Mesenchymal stem cell (in vitro differentiated cells and primary cell): ENCODE data around the gene UBE2E2.

Experiments used
- DNase-seq: peaks from one replicate; pipeline ENCODE4 v3.0.0-alpha.2; 2013
- H2AFZ ChIP-seq: one replicate; pipeline ENCODE4 v1.6.1; 2013; ENCODE audit warnings: low read depth, mild to moderate bottlenecking, control low read depth, inconsistent platforms, low read length, moderate library complexity
- H2AK5ac ChIP-seq: 2 replicates; pipeline ENCODE4 v1.6.1; 2013; ENCODE audit warnings: low read length, moderate library complexity, mild to moderate bottlenecking, inconsistent platforms; ENCODE audit not compliant: severe bottlenecking
- H2BK120ac ChIP-seq: one replicate; pipeline ENCODE4 v1.6.1; 2013; ENCODE audit warnings: low read depth, mild to moderate bottlenecking, inconsistent platforms, low read length, moderate library complexity
- H2BK12ac ChIP-seq, 2 experiments: one replicate each; pipeline ENCODE4 v1.6.1; 2013; ENCODE audit warnings: inconsistent platforms in 2 of 2, low read length in 2 of 2, mild to moderate bottlenecking in 2 of 2, moderate library complexity in 2 of 2, control low read depth in 1 of 2
- H2BK15ac ChIP-seq: one replicate; pipeline ENCODE4 v1.6.1; 2013; ENCODE audit warnings: mild to moderate bottlenecking, low read depth, inconsistent platforms; ENCODE audit not compliant: poor library complexity, severe bottlenecking
- H2BK5ac ChIP-seq: 2 replicates; pipeline ENCODE4 v1.6.1; 2013; ENCODE audit warnings: low read depth, mild to moderate bottlenecking, low read length, control low read depth, inconsistent platforms; ENCODE audit not compliant: poor library complexity, severe bottlenecking
- H3K14ac ChIP-seq, 2 experiments: one replicate each; pipeline ENCODE4 v1.6.1; 2013; ENCODE audit warnings: inconsistent platforms in 2 of 2, low read length in 2 of 2, control low read depth in 1 of 2, mild to moderate bottlenecking in 1 of 2, moderate library complexity in 1 of 2
- H3K18ac ChIP-seq, 2 experiments: one replicate each; pipeline ENCODE4 v1.6.1; 2013; ENCODE audit warnings: inconsistent platforms in 2 of 2, low read length in 2 of 2, control low read depth in 1 of 2, low read depth in 1 of 2, mild to moderate bottlenecking in 1 of 2
- H3K23ac ChIP-seq, 2 experiments: one replicate each; pipeline ENCODE4 v1.6.1; 2013; ENCODE audit warnings: inconsistent platforms in 2 of 2, low read length in 2 of 2, mild to moderate bottlenecking in 2 of 2, moderate library complexity in 2 of 2, control low read depth in 1 of 2
- H3K27ac ChIP-seq: 2 replicates; pipeline ENCODE4 v1.5.1; 2013; ENCODE audit warnings: mild to moderate bottlenecking, moderate library complexity, low read length, control low read depth, inconsistent platforms; ENCODE audit not compliant: poor library complexity, severe bottlenecking
- H3K27me3 ChIP-seq, 2 experiments: 2 replicates each; pipeline versions ENCODE4 v1.6.1 to v1.7.0; 2013; ENCODE audit warnings: low read length in 2 of 2, mild to moderate bottlenecking in 2 of 2, moderate library complexity in 2 of 2, control low read depth in 1 of 2, inconsistent platforms in 1 of 2; ENCODE audit not compliant: control insufficient read depth in 1 of 2, insufficient read depth in 1 of 2
- H3K36me3 ChIP-seq, 2 experiments: 2 replicates each; pipeline versions ENCODE4 v1.6.1 to v1.7.0; 2013; ENCODE audit warnings: low read length in 2 of 2, control low read depth in 1 of 2, inconsistent platforms in 1 of 2, low read depth in 1 of 2, mild to moderate bottlenecking in 1 of 2; ENCODE audit not compliant: insufficient read depth in 2 of 2, control insufficient read depth in 1 of 2
- H3K4ac ChIP-seq, 2 experiments: one replicate each; pipeline ENCODE4 v1.6.1; 2013; ENCODE audit warnings: inconsistent platforms in 2 of 2, low read length in 2 of 2, mild to moderate bottlenecking in 2 of 2, moderate library complexity in 2 of 2, control low read depth in 1 of 2, low read depth in 1 of 2
- H3K4me1 ChIP-seq: 2 replicates; pipeline ENCODE4 v1.6.1; 2013; ENCODE audit warnings: low read depth, low read length, control low read depth; ENCODE audit not compliant: control insufficient read depth, insufficient read depth
- H3K4me2 ChIP-seq: 2 replicates; pipeline ENCODE4 v1.6.1; 2013; ENCODE audit warnings: low read length, mild to moderate bottlenecking, inconsistent platforms; ENCODE audit not compliant: poor library complexity, severe bottlenecking
- H3K4me3 ChIP-seq, 2 experiments: 2 replicates each; pipeline versions ENCODE4 v1.5.1 to v1.7.0; 2013; ENCODE audit warnings: low read length in 2 of 2, mild to moderate bottlenecking in 2 of 2, control low read depth in 1 of 2, low read depth in 1 of 2; ENCODE audit not compliant: insufficient read depth in 1 of 2
- H3K79me1 ChIP-seq: replicated peaks from 2 replicates; pipeline ENCODE4 v1.6.1; 2013; ENCODE audit warnings: mild to moderate bottlenecking, control low read depth, low read length, inconsistent platforms; ENCODE audit not compliant: poor library complexity, severe bottlenecking
- H3K9ac ChIP-seq: 2 replicates; pipeline ENCODE4 v1.7.0; 2013; ENCODE audit warnings: mild to moderate bottlenecking, low read length, moderate library complexity
- H3K9me3 ChIP-seq: 2 replicates; pipeline ENCODE4 v1.7.0; 2013; ENCODE audit warnings: mild to moderate bottlenecking, low read length; ENCODE audit not compliant: control insufficient read depth
- H4K8ac ChIP-seq: one replicate; pipeline ENCODE4 v1.6.1; 2013; ENCODE audit warnings: inconsistent platforms, mild to moderate bottlenecking, low read length, moderate library complexity
- H4K91ac ChIP-seq: one replicate; pipeline ENCODE4 v1.6.1; 2013; ENCODE audit warnings: mild to moderate bottlenecking, low read length, inconsistent platforms
- WGBS: methylation state at CpG from one replicate; pipeline ENCODE4 v1.1.7; 2013; ENCODE audit warnings: mixed read lengths; 5-methylcytosine and 5-hydroxymethylcytosine counted together

UBE2E2 gene

DNA sequence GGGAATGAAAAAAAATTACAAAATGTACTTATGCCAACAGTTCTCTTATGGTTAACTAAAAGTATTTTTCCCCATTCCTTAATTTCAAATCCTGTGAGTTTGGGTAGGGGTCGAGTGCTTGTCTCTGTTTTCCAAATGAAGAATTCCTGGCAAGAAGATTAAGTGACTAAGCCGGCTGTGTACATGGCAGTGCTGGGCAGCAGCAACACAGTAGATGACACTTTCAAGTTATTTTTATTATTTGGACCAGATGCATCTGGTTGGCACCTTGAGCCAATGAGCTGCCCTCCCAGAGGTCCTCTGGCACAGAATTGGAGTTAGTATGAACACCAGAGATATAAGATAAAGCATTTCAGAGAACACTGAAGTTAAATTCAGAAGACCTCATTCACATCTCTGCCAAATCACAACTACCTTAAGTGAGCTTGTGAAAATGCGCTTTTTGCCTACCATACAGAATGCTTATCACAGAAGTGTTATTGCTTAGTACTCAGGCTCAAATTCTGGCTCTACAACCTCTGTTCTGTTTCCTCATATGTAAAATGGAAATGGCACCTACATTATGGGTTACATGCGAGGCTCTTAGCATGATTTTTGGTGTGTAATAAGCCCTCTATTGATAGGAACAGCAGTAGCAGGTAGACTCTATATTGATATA, 256.9 kb downstream of the UBE2E2 start:
- no peaks in the 10 kb centered on the region for H3K9me3 ChIP-seq
- H3K4me1 ChIP-seq = no peaks in the 10 kb centered on the region
- no peak overlapping the region for H2BK15ac ChIP-seq
- no peak overlapping the region for H2AK5ac ChIP-seq
- H3K9ac ChIP-seq = no peak overlapping the region
- no peak overlapping the region for H3K4ac ChIP-seq
- no peak overlapping the region for H3K27ac ChIP-seq
- H2AFZ ChIP-seq = no peak overlapping the region
- H4K8ac ChIP-seq = no peak overlapping the region
- 84% methylated on average over 4 of the region's 4 CpGs for WGBS
- H3K18ac ChIP-seq = no peak overlapping the region
- no peak overlapping the region for H2BK12ac ChIP-seq
- no peak overlapping the region for H2BK5ac ChIP-seq
- H3K36me3 ChIP-seq = no peaks in the 10 kb centered on the region
- no peaks in the 10 kb centered on the region for H3K27me3 ChIP-seq
- H3K79me1 ChIP-seq = peaks cover 20% of the 10 kb centered on the region
- H2BK120ac ChIP-seq = no peak overlapping the region
- DNase-seq = no peak
- no peak overlapping the region for H4K91ac ChIP-seq
- H3K4me2 ChIP-seq = no peak overlapping the region
- H3K23ac ChIP-seq = no peak overlapping the region
- H3K14ac ChIP-seq = no peak overlapping the region
- no peak overlapping the region for H3K4me3 ChIP-seq

DNA sequence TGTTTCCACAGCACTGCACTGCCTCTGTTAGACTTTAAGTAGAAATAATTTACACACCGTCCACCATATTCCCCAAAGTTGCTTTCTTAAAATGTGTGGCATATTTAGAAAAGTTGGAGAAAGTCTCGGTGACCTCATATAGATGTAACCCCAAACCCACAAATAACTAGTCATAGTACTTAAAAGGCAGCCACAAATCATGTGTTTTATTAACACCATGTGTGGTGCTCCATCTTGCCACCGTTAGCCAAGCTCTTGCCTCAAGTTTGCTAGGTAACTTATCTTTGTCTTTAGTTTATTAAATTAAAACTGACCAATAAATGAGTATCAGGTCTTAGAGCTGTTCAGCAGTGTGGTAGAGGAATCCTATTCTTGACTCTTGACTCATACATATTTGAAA, 257.9 kb downstream of the UBE2E2 start:
- 90% methylated on average over 2 of the region's 3 CpGs for WGBS

DNA sequence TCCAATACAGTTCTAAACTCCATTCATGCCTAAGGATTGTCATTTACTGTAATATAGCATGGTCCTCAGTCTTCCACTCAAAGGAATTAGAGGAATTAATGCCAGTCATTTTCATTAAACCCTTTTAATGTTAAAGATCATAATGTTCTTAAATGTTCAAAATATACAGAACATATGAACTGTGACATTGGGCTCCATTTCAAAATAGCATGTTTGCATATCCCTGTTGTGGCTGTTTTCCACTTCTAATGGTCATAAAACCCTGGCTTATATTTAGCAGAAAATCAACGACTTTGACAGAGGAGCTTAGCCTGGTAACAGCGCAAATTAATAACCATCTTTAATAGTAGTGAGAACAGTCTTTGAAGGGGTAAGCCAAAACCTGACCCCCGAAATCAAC, 260.7 kb downstream of the UBE2E2 start:
- H3K27ac ChIP-seq = no peak overlapping the region
- 90% methylated on average over 2 of the region's 3 CpGs for WGBS
- H2BK120ac ChIP-seq = no peak overlapping the region
- H3K79me1 ChIP-seq = peaks cover 18% of the 10 kb centered on the region
- H3K4me3 ChIP-seq = no peak overlapping the region
- H3K4ac ChIP-seq = no peak overlapping the region
- H3K27me3 ChIP-seq = no peaks in the 10 kb centered on the region
- H3K23ac ChIP-seq = no peak overlapping the region
- no peak overlapping the region for H4K8ac ChIP-seq
- no peaks in the 10 kb centered on the region for H3K4me1 ChIP-seq
- no peak overlapping the region for H3K9ac ChIP-seq
- no peak overlapping the region for H2BK12ac ChIP-seq
- no peak overlapping the region for H3K18ac ChIP-seq
- H3K9me3 ChIP-seq = no peaks in the 10 kb centered on the region
- no peaks in the 10 kb centered on the region for H3K36me3 ChIP-seq
- no peak overlapping the region for H3K4me2 ChIP-seq
- H3K14ac ChIP-seq = no peak overlapping the region
- no peak overlapping the region for H2AK5ac ChIP-seq
- no peak overlapping the region for H4K91ac ChIP-seq
- H2BK5ac ChIP-seq = no peak overlapping the region
- no peak overlapping the region for H2BK15ac ChIP-seq
- no peak overlapping the region for H2AFZ ChIP-seq
- DNase-seq = no peak

More for the DNA sequence above, 257.9 kb downstream of the UBE2E2 start:
- no peak overlapping the region for H3K4me3 ChIP-seq
- no peaks in the 10 kb centered on the region for H3K27me3 ChIP-seq
- H3K4ac ChIP-seq = no peak overlapping the region
- H3K27ac ChIP-seq = no peak overlapping the region
- peaks cover 20% of the 10 kb centered on the region for H3K79me1 ChIP-seq
- no peaks in the 10 kb centered on the region for H3K9me3 ChIP-seq
- H3K18ac ChIP-seq = no peak overlapping the region
- H2BK12ac ChIP-seq = no peak overlapping the region
- H2AFZ ChIP-seq = no peak overlapping the region
- H2BK5ac ChIP-seq = no peak overlapping the region
- H3K9ac ChIP-seq = no peak overlapping the region
- no peaks in the 10 kb centered on the region for H3K4me1 ChIP-seq
- H3K14ac ChIP-seq = no peak overlapping the region
- no peak overlapping the region for H2AK5ac ChIP-seq
- no peak overlapping the region for H4K91ac ChIP-seq
- no peak overlapping the region for H4K8ac ChIP-seq
- no peaks in the 10 kb centered on the region for H3K36me3 ChIP-seq
- no peak overlapping the region for H3K23ac ChIP-seq
- no peak overlapping the region for H3K4me2 ChIP-seq
- no peak overlapping the region for H2BK15ac ChIP-seq
- no peak for DNase-seq
- no peak overlapping the region for H2BK120ac ChIP-seq

DNA sequence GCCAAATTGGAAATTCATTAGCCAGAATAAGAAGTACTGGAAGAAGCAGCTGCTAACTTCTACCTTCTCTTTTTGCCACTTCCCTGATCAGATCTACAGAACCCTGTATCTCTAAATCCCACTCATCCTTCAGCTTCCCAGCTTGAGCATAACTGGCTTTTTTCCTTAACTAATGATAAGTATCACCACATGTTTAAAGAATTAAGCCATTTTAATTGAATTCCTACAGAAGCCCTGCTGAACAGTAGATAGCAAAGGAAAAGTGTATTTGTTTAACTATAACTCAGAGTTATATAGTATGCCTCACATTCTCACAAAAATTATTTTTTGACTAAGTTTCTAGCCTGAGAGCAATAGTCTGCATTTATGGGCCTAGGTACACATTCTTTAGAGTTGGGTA, 262.4 kb downstream of the UBE2E2 start:
- Histone ChIP-seq H3K4ac (no peak overlapping the region), H2AK5ac (no peak overlapping the region), H3K18ac (no peak overlapping the region), H4K8ac (no peak overlapping the region), H2BK120ac (no peak overlapping the region), H2AFZ (no peak overlapping the region), H3K9ac (no peak overlapping the region), H2BK12ac (no peak overlapping the region), H3K36me3 (no peaks in the 10 kb centered on the region), H3K14ac (no peak overlapping the region), H3K4me2 (no peak overlapping the region), H2BK15ac (no peak overlapping the region), H3K27me3 (no peaks in the 10 kb centered on the region), H2BK5ac (no peak overlapping the region), H4K91ac (no peak overlapping the region), H3K9me3 (no peaks in the 10 kb centered on the region), H3K79me1 (peaks cover 18% of the 10 kb centered on the region), H3K23ac (no peak overlapping the region), H3K27ac (no peak overlapping the region), H3K4me1 (no peaks in the 10 kb centered on the region), H3K4me3 (no peak overlapping the region)
- DNase-seq = no peak
